H1 (cell line): ENCODE results near the gene DVL3. TPM values are rescaled to one million over a fixed set of nuclear protein-coding genes. Genes with fewer than 3 reads are reported as not detected.

Source experiments
- CTCF ChIA-PET: fragments of 300-600 bp; sonication (Branson Sonifier 250); formaldehyde crosslinking; loops from one replicate; lab custom pipeline; 2021; ENCODE audit not compliant: partially characterized antibody; lab: Charles Lee
- POLR2A ChIA-PET: fragments of 300-600 bp; sonication (Branson Sonifier 250); formaldehyde crosslinking; loops from one replicate; lab custom pipeline; 2021; ENCODE audit warnings: inconsistent platforms; ENCODE audit not compliant: partially characterized antibody; lab: Charles Lee
- DNase-seq, 2 experiments: peaks; one replicate each; pipeline versions ENCODE4 v3.0.0 to v3.0.0-alpha.2; 2010 to 2022; ENCODE audit warnings: low spot score in 2 of 2, low read depth in 1 of 2, mixed read lengths in 1 of 2
- FAIRE-seq: peaks from 2 replicates; lab custom pipeline; 2011; peaks lifted over from hg19 to GRCh38; lab: Jason Lieb, UNC
- H2AFZ ChIP-seq: 2 replicates; pipeline ENCODE4 v1.8.1; 2012; ENCODE audit warnings: low read length, inconsistent platforms
- H2AK5ac ChIP-seq: 2 replicates; pipeline ENCODE4 v1.6.1; 2013; ENCODE audit warnings: low read depth, low read length
- H2BK120ac ChIP-seq: replicated peaks from 2 replicates; pipeline ENCODE3; 2013; ENCODE audit warnings: low read depth, low read length, inconsistent platforms
- H2BK12ac ChIP-seq: 2 replicates; pipeline ENCODE4 v1.6.1; 2013; ENCODE audit warnings: low read depth, low read length
- H2BK15ac ChIP-seq: 2 replicates; pipeline ENCODE4 v1.6.1; 2013; ENCODE audit warnings: low read length
- H2BK20ac ChIP-seq: 2 replicates; pipeline ENCODE4 v1.6.1; 2013; ENCODE audit warnings: low read length
- H2BK5ac ChIP-seq: 2 replicates; pipeline ENCODE4 v1.6.1; 2013; ENCODE audit warnings: low read depth, low read length
- H3K14ac ChIP-seq: 2 replicates; pipeline ENCODE4 v1.6.1; 2013; ENCODE audit warnings: inconsistent platforms; ENCODE audit not compliant: insufficient read length
- H3K18ac ChIP-seq: 2 replicates; pipeline ENCODE4 v1.6.1; 2013; ENCODE audit warnings: low read length; ENCODE audit errors: extremely low read depth
- H3K23ac ChIP-seq: 2 replicates; pipeline ENCODE4 v1.6.1; 2013; ENCODE audit warnings: inconsistent platforms; ENCODE audit not compliant: insufficient read length
- H3K23me2 ChIP-seq: 2 replicates; pipeline ENCODE4 v1.6.1; 2013; ENCODE audit warnings: low read depth, low read length
- H3K27ac ChIP-seq: 2 replicates; pipeline ENCODE4 v1.6.1; 2011; ENCODE audit warnings: low read depth, low read length, inconsistent platforms
- H3K27me3 ChIP-seq, 4 experiments: replicated peaks in 1 of 4; 1 replicate in 1 of 4; 2 replicates in 3 of 4; pipeline versions ENCODE4 v1.6.1 to v1.8.1; 2011 to 2013; ENCODE audit warnings: low read length in 3 of 4, mild to moderate bottlenecking in 3 of 4, inconsistent platforms in 2 of 4, mixed read lengths in 2 of 4, moderate library complexity in 1 of 4; ENCODE audit not compliant: control insufficient read depth in 3 of 4, insufficient read depth in 3 of 4; ENCODE audit errors: extremely low read depth in 1 of 4
- H3K36me3 ChIP-seq, 4 experiments: 2 replicates each; pipeline versions ENCODE4 v1.6.1 to v1.8.1; 2011 to 2013; ENCODE audit warnings: mild to moderate bottlenecking in 4 of 4, low read length in 3 of 4, moderate library complexity in 2 of 4, control low read depth in 1 of 4, inconsistent platforms in 1 of 4; ENCODE audit not compliant: insufficient read depth in 4 of 4, control insufficient read depth in 2 of 4
- H3K4ac ChIP-seq: replicated peaks from 2 replicates; pipeline ENCODE3; 2013; ENCODE audit warnings: low read length, low read depth, mixed read lengths, inconsistent platforms; ENCODE audit not compliant: insufficient read length
- H3K4me1 ChIP-seq, 4 experiments: replicated peaks in 1 of 4; 1 replicate in 1 of 4; 2 replicates in 3 of 4; pipeline versions ENCODE4 v1.6.1 to v1.8.1; 2011 to 2013; ENCODE audit warnings: low read length in 3 of 4, inconsistent platforms in 2 of 4, mixed read lengths in 1 of 4; ENCODE audit not compliant: insufficient read depth in 4 of 4, control insufficient read depth in 3 of 4
- H3K4me2 ChIP-seq, 2 experiments: 2 replicates each; pipeline versions ENCODE4 v1.6.1 to v1.8.1; 2011 to 2013; ENCODE audit warnings: low read depth in 2 of 2, low read length in 2 of 2, control low read depth in 1 of 2, inconsistent platforms in 1 of 2, mild to moderate bottlenecking in 1 of 2; ENCODE audit not compliant: insufficient read depth in 1 of 2
- H3K4me3 ChIP-seq, 4 experiments: fragments of 200-600, 300-600 bp in 1 of 4; sonication (generic), shearing (Covaris generic), sonication (Bioruptor Twin) in 1 of 4; 2 replicates each; pipeline versions ENCODE4 v1.5.1 to v1.8.1; 2011 to 2016; ENCODE audit warnings: low read length in 4 of 4, low read depth in 3 of 4, control low read depth in 2 of 4, inconsistent platforms in 2 of 4, mild to moderate bottlenecking in 2 of 4, mixed read lengths in 1 of 4, moderate library complexity in 1 of 4; ENCODE audit not compliant: insufficient read depth in 2 of 4; ENCODE audit errors: extremely low read depth in 1 of 4
- H3K56ac ChIP-seq: replicated peaks from 2 replicates; pipeline ENCODE3; 2013; ENCODE audit warnings: low read depth, mild to moderate bottlenecking, mixed read lengths, low read length, inconsistent platforms; ENCODE audit not compliant: insufficient read length
- H3K79me1 ChIP-seq: 2 replicates; pipeline ENCODE4 v1.6.1; 2013; ENCODE audit warnings: low read depth, low read length, control low read depth
- H3K79me2 ChIP-seq, 2 experiments: 2 replicates each; pipeline versions ENCODE4 v1.6.1 to v1.8.1; 2012 to 2013; ENCODE audit warnings: low read length in 2 of 2, mild to moderate bottlenecking in 2 of 2, inconsistent platforms in 1 of 2; ENCODE audit not compliant: insufficient read depth in 2 of 2, control insufficient read depth in 1 of 2
- H3K9ac ChIP-seq, 4 experiments: replicated peaks in 1 of 4; 1 replicate in 1 of 4; 2 replicates in 3 of 4; pipeline versions ENCODE4 v1.6.1 to v1.8.1; 2011 to 2013; ENCODE audit warnings: low read depth in 3 of 4, low read length in 3 of 4, control low read depth in 2 of 4, mild to moderate bottlenecking in 2 of 4, moderate library complexity in 2 of 4, inconsistent platforms in 1 of 4; ENCODE audit errors: extremely low read depth in 1 of 4
- H3K9me3 ChIP-seq, 2 experiments: 2 replicates each; pipeline versions ENCODE4 v1.6.1 to v1.8.1; 2012 to 2013; ENCODE audit warnings: mild to moderate bottlenecking in 2 of 2, moderate library complexity in 2 of 2, control low read depth in 1 of 2, inconsistent platforms in 1 of 2, low read depth in 1 of 2, low read length in 1 of 2, mixed read lengths in 1 of 2; ENCODE audit not compliant: insufficient read depth in 2 of 2
- H4K20me1 ChIP-seq, 2 experiments: replicated peaks in 1 of 2; 2 replicates each; pipeline versions ENCODE3 to v1.8.1; 2011 to 2013; ENCODE audit warnings: inconsistent platforms in 2 of 2, low read length in 2 of 2, mild to moderate bottlenecking in 1 of 2; ENCODE audit not compliant: insufficient read depth in 2 of 2, control insufficient read depth in 1 of 2
- H4K5ac ChIP-seq: 2 replicates; pipeline ENCODE4 v1.6.1; 2013; ENCODE audit warnings: low read length, low read depth, mixed read lengths, inconsistent platforms; ENCODE audit not compliant: insufficient read length
- H4K8ac ChIP-seq: 2 replicates; pipeline ENCODE4 v1.8.0; 2013; ENCODE audit warnings: mild to moderate bottlenecking, moderate library complexity, low read length, inconsistent platforms; ENCODE audit not compliant: insufficient read depth; ENCODE audit errors: extremely low read depth
- H4K91ac ChIP-seq: replicated peaks from 2 replicates; pipeline ENCODE3; 2013; ENCODE audit warnings: low read length, mixed read lengths, inconsistent platforms; ENCODE audit not compliant: insufficient read length
- ATF2 ChIP-seq: IDR thresholded peaks from 2 replicates; pipeline ENCODE4 v1.6.1; 2012; ENCODE audit warnings: low read length, inconsistent platforms
- BCL11A ChIP-seq, 2 experiments: IDR thresholded peaks; one replicate each; pipeline ENCODE4 v1.6.1; 2011; ENCODE audit warnings: low read depth in 2 of 2, low read length in 2 of 2, mild to moderate bottlenecking in 2 of 2
- CBX8 ChIP-seq: fragments of 300-800, 300-1000 bp; sonication (generic); IDR thresholded peaks from 2 replicates; pipeline ENCODE4 v1.7.1; 2016; ENCODE audit warnings: low read depth, low read length, borderline replicate concordance
- JUN ChIP-seq: IDR thresholded peaks from 2 replicates; pipeline ENCODE4 v1.6.1; 2011; ENCODE audit warnings: low read depth, mild to moderate bottlenecking, improper control_type of control experiment, low read length
- MAX ChIP-seq: IDR thresholded peaks from 2 replicates; pipeline ENCODE4 v1.6.1; 2012; ENCODE audit warnings: inconsistent platforms
- PHF8 ChIP-seq: fragments of 200-600 bp; sonication (generic); conservative IDR thresholded peaks from 2 replicates; pipeline ENCODE4 v1.7.1; 2012; ENCODE audit warnings: low read depth, mild to moderate bottlenecking, inconsistent platforms, low read length, moderate library complexity
- POLR2AphosphoS5 ChIP-seq: IDR thresholded peaks from 2 replicates; pipeline ENCODE4 v1.6.1; 2011; ENCODE audit warnings: low read depth, low read length
- RAD21 ChIP-seq, 2 experiments: IDR thresholded peaks in 1 of 2; conservative IDR thresholded peaks in 1 of 2; 2 replicates each; pipeline ENCODE4 v1.6.1; 2011; ENCODE audit warnings: low read depth in 2 of 2, low read length in 2 of 2, improper control_type of control experiment in 1 of 2, inconsistent platforms in 1 of 2, mild to moderate bottlenecking in 1 of 2, moderate library complexity in 1 of 2
- RNF2 ChIP-seq: fragments of 200-900, 300-1000 bp; sonication (generic); IDR thresholded peaks from 2 replicates; pipeline ENCODE4 v1.7.1; 2016; ENCODE audit warnings: borderline replicate concordance, low read depth, mild to moderate bottlenecking, antibody characterized with exemption, low read length; ENCODE audit not compliant: poor library complexity, severe bottlenecking; ENCODE audit errors: missing control alignments
- SP1 ChIP-seq: IDR thresholded peaks from 2 replicates; pipeline ENCODE4 v1.6.1; 2011; ENCODE audit warnings: low read depth, low read length
- SRF ChIP-seq: IDR thresholded peaks from 2 replicates; pipeline ENCODE4 v1.6.1; 2011; ENCODE audit warnings: mild to moderate bottlenecking, low read depth, low read length, moderate library complexity
- WGBS, 2 experiments: shearing (Covaris generic) in 1 of 2; methylation state at CpG; one replicate each; pipeline versions ENCODE4 v1.1.6 to v1.1.7; 2013 to 2015; ENCODE audit warnings: low lambda C conversion rate in 2 of 2, mixed read lengths in 2 of 2, inconsistent platforms in 1 of 2, low coverage in 1 of 2, missing lambda C conversion rate in 1 of 2; ENCODE audit not compliant: insufficient replicate concordance in 2 of 2, insufficient coverage in 1 of 2, insufficient read length in 1 of 2; ENCODE audit errors: extremely low coverage in 1 of 2, missing lambda C conversion rate in 1 of 2; 5-methylcytosine and 5-hydroxymethylcytosine counted together
- polyA plus RNA-seq, 7 experiments: library from polyadenylated mRNA; depleted of rRNA in 3 of 7; stranded (reverse) in 5 of 7; unstranded in 2 of 7; fragments of >200 nt in 5 of 7; fragments of 200-250 nt in 2 of 7; gene quantifications; 1 replicate in 5 of 7; 2 replicates in 1 of 7; 4 replicates in 1 of 7; pipeline versions ENCODE4 v1.2.1 to v1.2.3, GENCODE V29; 2011 to 2013; ENCODE audit warnings: missing spikeins in 2 of 7, mixed read lengths in 2 of 7
- total RNA-seq: library from RNA; stranded (reverse); fragmentation: NEBNext Ultra II Directional; extraction: Animal tissue kit (Norgen Biotek cat#: 25700); gene quantifications from 2 replicates; pipeline ENCODE4 v1.2.1, GENCODE V29; 2021

Gene DVL3
- total and polyA plus RNA-seq, 2 of the 8 experiments (the other 6 are each of a cell fraction or from before 2014, with no cell fraction given): 38.5 to 66.6 TPM

- Histone ChIP-seq H3K4me3 (no peak overlapping the region), H3K9me3 (no peaks in the 10 kb centered on the region; a peak in 1 of 4 replicates), H3K4me1 (peaks cover 0 to 8% (median 5%) of the 10 kb centered on the region in 4 experiments; a peak in 6 of 7 replicates), H3K36me3 (peaks cover 19 to 64% (median 34%) of the 10 kb centered on the region in 4 experiments), H2BK120ac (no peak overlapping the region), H3K23me2 (peaks cover 15% of the 10 kb centered on the region), H4K5ac (no peak overlapping the region), H3K4me2 (no peak overlapping the region; a peak in 1 of 4 replicates), H2BK5ac (no peak overlapping the region), H4K91ac (no peak overlapping the region), H2AK5ac (no peak overlapping the region), H3K4ac (no peak overlapping the region), H3K23ac (no peak overlapping the region), H2BK12ac (no peak overlapping the region), H3K27me3 (no peaks in the 10 kb centered on the region; a peak in 1 of 7 replicates), H2BK20ac (no peak overlapping the region), H3K56ac (no peak overlapping the region), H3K14ac (no peak overlapping the region), H2BK15ac (no peak overlapping the region), H3K27ac (no peak overlapping the region), H3K79me2 (peaks cover 6 to 27% of the 10 kb centered on the region in 2 experiments; a peak in 3 of 4 replicates), H4K8ac (no peak overlapping the region), H3K79me1 (peaks cover 10% of the 10 kb centered on the region), H4K20me1 (peaks cover 3 to 12% of the 10 kb centered on the region in 2 experiments), H2AFZ (no peak overlapping the region), H3K18ac (no peak overlapping the region), H3K9ac (no peak overlapping the region)
- FAIRE-seq: no peak
- POLR2A ChIA-PET: interaction anchor here (0.5 to 1.7 kb wide), 3 partner anchors 12 to 62 kb away, joined by 3 to 6 read pairs (median 3); partner anchors contain the start of gene EEF1AKMT4
- 91% methylated on average over 15 of the region's 17 CpGs; no CpG with 5 or more reads in 1 of the 2 experiments for WGBS, 2 experiments
- DNase-seq: no peak
- CTCF ChIA-PET: interaction anchor here (1.0 to 3.5 kb wide), 6 partner anchors 11 to 50 kb away, joined by 3 to 16 read pairs (median 4); no protein-coding TSS in a partner anchor
- TF ChIP-seq ATF2 (no peak), MAX (no peak), RAD21 (IDR thresholded peaks at IDR 0.05 in 1 of 2, conservative IDR thresholded peaks at IDR 0.05 in 1 of 2; ENCODE audit: low read depth in 2 of 2, low read length in 2 of 2) (no peak), JUN (no peak), PHF8 (no peak), CBX8 (no peak), SP1 (no peak), RNF2 (no peak), BCL11A (IDR thresholded peaks at IDR 0.05; ENCODE audit: low read depth in 2 of 2, low read length in 2 of 2) (no peak), SRF (no peak), POLR2AphosphoS5 (no peak)
Measured at GRCh38 chr3:184188080-184188479, 32.9 kb downstream of the DVL3 start.
